Iris pigment epithelial cell (primary cell): ENCODE measurements around the gene CDC42SE1.
A peak's percentile ranks its signal among the peaks of the same experiment; 100 is the strongest.

Source experiments
- DNase-seq: peaks from one replicate; pipeline ENCODE4 v3.0.0-alpha.2; 2011; ENCODE audit warnings: low read depth

The CDC42SE1 gene, protein sequence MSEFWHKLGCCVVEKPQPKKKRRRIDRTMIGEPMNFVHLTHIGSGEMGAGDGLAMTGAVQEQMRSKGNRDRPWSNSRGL

DNA sequence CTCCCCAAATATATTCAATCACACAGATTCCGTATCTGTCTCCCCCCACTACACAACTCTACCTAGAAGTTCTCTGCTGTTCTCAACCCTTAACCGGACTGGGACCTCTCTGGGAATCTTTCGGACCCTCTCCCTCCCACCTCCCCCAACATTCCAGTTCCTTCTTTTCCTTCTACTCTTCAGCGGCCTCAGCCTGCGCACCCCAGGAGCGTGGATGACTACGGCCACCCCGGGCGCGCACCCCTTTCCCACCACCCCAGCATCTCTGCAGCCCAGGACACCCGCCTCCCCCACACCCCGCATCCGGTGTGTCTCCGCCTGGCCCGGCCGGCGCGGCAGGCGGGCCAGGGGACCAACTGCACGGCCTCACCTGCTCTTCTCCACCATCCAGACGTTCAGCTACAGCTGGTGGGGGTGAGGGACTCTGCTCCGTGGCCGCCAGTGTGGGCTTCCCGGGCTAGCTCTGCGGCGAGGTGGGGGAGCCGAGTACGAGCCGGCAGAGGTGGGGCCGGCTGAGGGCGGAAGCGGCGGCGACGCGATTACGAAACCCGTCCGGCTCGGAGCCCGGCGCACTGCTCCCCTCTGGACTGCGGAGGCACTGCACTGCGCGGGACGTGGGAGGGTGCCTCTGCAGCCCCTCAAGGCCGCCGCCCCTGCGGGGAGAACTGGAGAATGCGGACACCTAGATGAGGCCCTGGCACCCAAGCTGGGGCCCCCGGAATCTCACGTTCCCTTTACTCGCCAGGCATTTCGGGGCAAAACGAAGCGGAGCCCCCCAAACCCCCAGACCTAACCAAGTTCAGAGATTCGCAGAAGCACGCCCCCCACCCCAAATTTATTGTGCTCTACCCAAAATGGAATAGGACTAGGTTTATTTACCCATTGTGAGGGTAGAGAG is at the start of gene CDC42SE1:
Gene CDC42SE1 (minus strand): TSS at position 514 of the 898 bp plus-strand sequence. CDS start 3,892 bp downstream, outside the sequence.
- DNase-seq: peak; percentile 88

DNA sequence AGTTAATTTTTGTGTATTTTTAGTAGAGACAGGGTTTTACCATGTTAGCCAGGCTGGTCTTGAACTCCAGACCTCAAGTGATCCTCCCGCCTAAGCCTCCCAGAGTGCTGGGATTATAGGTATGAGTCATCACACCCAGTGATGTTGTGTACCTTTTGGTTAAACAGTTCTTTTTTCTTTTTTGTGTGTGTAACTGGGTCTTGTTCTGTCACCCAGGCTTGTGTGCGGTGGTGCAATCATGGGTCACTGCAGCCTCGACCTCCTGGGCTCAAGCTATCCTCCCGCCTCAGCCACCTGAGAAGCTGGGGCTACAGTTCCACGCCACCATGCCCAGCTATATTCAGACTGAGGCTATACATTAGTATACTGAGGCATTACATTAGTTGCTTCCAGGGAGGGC is 48.9 kb upstream of the CDC42SE1 start:
- peak; percentile 28 for DNase-seq

DNA sequence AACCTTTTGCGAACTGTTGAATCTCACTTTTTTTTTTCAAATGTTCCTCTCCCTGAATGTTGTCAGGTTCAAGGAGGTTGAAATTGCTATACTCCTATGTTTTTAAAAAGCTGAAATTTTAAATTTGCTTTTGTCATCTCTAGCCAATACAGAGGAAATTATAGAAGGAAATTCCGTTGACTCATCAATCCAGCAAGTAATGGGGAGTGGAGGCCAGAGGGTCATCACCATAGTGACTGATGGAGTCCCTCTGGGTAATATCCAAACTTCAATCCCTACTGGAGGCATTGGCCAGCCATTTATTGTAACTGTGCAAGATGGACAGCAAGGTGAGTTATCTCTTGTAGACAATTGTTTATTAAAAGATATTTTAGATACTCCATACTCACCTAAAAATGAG is 47.5 kb upstream of the CDC42SE1 start:
- DNase-seq: peak; percentile 57

DNA sequence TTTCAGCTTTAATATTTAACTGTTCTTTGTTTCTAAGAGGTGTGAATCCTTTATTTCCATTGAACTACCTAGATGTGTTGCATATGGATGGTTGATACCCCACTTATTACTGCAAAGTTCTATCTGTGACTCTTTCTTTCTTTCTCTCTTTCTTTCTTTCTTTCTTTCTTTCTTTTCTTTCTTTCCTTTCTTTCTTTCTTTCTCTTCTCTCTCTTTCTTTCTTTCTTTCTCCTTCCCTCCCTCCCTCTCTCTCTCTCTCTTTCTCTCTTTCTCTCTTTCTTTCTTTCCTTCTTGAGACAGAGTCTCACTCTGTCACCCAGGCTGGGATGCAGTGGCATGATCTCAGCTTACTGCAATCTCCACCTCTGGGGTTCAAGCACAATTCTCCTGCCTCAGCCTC is 45.2 kb upstream of the CDC42SE1 start:
- no peak for DNase-seq

DNA sequence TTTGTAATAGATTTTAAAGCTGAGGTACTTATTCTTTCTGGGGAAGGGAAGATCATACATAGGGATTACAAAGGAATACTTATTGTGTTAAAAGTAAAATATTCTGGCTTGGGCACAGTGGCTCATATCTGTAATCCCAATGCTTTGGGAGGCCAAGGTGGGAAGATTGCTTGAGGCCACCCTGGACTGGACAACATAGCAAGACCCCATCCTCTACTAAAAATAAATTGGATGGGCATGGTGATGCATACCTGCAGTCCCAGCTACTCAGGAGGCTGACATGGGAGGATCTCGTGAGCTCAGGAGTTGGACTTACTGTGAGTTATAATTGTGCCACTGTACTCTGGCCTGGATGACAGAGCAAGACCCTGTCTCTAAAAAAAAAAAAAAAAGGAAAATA is 38.7 kb upstream of the CDC42SE1 start:
- DNase-seq: no peak

DNA sequence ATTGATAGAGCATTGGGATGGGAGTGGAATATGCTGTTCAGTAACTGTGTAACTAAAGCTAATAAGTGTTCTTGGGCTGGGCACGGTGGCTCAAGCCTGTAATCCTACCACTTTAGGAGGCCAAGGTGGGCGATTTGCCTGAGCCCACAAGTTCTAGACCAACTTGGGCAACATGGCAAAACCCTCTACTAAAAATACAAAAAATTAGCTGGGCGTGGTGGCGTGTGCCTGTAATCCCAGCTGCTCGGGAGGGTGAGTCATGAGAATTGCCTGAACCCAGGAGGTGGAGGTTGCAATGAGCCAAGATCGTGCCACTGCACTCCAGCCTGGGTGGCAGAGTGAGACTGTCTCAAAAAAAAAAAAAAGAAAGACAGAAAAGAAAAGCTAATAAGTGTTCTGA is 38.0 kb upstream of the CDC42SE1 start:
- peak; percentile 22 for DNase-seq

DNA sequence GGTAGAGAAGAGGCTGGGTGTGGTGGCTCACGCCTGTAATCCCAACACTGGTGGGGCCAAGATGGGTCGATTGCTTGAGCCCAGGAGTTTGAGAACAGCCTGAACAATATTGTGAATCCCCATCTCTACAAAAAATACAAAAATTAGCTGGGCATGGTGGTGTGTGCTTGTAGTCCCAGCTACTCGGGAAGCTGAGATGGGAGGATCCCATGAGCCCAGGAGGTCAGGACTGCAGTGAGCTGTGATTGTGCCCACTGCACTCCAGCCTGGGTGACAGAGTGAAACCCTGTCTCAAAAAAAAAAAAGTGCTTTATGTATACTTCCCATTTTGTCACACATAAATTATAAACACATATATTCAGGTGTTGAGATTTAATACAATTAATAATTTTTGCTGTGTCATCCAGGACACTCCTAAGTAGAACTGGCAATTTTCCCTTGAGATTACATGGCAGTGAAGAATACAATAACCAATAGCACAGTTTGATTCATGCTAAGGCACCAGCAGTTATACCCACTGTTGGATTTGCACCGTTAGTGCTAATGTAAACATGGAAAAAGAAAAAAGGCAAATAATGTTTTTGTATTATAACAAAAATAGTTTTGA is 26.6 kb upstream of the CDC42SE1 start:
- no peak for DNase-seq

DNA sequence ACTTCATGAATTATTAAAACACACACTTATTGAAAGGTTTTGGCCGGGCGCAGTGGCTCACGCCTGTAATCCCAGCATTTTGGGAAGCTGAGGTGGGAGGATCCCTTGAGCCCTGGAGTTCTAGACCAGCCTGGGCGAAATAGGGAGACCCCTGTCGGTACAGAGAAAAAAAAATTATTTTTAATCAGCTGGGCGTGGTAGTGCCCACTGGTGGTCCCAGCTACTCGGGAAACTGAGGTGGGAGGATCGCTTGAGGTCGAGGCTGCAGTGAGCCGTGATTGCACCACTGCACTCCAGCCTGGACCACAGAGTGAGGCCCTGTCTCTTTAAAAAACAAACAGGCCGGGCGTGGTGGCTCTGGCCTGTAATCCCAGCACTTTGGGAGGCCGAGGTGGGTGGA is 12.8 kb upstream of the CDC42SE1 start:
- DNase-seq: no peak

DNA sequence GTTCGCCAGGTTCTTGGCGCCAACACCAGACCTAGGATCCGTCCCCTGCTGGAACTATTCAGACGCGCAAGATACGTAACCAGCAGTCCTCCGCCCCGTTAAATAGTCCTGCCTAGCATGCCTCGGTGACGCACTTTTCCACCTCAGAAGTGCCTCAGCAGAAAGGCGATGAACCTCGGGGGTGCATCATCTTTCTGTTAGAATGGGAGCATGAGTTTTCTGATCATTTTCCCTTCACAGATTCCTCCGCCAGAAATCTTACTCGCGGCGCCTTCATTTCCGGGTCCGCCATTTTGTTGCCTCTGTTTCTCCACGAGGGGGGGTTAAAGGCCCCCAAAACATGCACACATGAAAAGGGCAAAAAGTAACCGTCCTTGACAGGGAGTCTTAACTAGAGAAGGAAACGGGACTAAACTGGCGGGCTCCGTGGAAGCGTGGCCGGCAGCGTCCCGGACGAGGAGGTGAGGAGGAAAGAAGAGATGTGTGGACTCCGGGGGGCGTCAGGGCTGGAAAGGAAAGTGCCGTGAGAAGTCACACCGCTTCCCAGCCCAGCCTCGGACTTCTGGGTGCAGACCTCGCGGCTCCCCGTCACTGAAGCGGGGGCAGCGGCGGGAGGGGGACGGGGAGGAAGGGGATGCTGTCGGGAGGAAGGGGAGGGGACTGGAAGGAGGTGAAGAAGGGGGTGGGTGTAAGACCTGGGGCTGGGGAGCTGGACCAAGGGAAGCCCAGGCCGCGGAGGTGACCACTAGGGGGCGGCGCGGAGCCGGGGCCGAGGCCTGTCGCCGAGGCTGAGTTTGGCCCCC is 11.3 kb upstream of the CDC42SE1 start, which contains the start of gene GABPB2:
Gene GABPB2 (plus strand): TSS at position 288 of the 803 bp plus-strand sequence. CDS start 17,429 bp downstream, outside the sequence.
- peak; percentile 99 for DNase-seq

DNA sequence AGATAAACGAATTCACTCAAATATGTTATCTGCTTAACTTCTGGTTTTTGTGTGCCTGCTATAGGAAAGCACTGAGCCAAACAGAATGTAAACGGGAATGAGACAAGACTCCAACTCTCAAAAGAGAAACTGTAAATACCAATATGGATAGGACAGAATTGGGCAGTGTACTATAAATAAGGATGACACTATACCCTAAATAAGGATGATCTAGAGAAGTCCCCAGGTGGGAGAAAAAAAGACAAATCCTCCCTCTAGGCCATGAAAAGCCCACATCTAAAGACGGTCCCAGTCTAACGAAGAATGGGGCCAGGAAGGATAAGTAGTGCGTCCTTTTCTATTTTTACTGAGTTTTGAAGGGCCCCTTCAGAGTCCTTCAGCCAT is 9.7 kb upstream of the CDC42SE1 start:
- no peak for DNase-seq

DNA sequence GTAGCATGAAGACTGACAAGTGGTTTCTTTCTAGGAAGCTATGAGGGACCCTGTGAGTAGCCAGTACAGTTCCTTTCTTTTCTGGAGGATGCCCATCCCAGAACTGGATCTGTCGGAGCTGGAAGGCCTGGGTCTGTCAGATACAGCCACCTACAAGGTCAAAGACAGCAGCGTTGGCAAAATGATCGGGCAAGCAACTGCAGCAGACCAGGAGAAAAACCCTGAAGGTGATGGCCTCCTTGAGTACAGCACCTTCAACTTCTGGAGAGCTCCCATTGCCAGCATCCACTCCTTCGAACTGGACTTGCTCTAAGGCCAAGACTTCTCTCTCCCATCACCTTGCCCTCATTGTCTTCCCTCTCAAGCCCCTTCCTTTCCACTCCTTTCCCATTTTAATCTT is 7.8 kb upstream of the CDC42SE1 start:
- no peak for DNase-seq

DNA sequence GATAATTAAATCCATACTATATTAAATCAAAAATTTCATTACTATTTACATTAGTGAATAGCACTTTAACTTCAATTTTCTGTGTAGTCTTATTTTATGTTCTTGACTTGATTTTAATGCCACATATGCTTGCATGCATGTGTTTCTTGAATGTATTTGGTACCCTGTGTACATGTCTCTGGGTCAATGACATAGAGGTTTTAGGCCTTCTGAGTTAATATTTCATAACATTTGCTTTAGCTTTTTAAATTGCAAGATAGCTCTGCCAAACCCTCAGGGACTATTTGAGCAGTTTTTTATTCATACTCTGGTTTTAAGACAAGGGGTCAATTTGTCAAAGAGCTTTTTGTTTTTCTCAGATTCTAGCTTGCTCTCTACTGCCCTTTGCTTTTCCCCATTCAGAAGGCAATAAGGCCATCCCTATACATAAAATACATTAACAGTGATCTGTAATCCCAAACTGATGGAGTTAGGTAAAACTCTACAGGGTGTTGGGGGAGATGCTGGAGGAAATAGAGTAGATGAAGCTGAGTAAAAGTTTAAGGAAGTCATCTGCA is 5.7 kb upstream of the CDC42SE1 start:
- no peak for DNase-seq

DNA sequence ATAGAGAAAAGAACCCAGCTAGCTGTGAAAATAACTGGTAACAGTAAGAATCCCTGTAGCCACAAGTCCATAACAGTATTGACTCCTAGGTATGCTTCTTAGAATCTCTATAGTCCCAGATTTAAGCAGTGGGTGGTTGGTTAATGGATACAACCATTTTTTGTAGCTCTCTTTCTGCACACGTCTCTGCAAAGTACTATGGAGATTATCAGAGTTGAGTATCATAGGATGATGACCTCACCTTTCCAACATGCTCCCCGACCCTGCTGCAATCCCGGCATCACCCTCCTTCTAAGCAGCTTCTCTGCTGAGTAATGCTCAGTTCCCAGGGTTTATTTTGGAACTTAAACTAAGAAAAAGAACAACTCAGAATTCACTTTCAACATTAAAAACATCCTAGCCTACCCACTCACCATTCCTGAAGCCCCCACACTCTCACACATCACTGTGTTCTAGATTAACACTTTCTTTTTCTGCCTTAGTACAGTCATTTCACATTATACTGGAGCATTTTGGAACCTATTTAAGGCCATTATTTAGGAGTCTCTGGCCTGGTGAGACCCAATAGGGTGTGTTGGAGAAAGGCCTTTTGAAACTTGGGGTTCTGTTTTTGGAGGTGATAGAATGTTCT is 3.4 kb upstream of the CDC42SE1 start:
- DNase-seq: peak; percentile 96

DNA sequence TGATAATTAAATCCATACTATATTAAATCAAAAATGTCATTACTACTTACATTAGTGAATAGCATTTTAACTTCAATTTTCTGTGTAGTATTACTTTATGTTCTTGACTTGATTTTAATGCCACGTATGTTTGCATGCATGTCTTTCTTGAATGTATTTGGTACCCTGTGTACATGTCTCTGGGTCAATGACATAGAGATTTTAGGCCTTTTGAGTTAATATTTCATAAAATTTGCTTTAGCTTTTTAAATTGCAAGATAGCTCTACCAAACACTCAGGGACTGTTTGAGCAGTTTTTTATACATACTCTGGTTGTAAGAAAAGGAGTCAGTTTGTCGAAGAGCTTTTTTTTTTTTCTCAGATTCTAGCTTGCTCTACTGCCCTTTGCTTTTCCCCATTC is 2.3 kb upstream of the CDC42SE1 start:
- no peak for DNase-seq

DNA sequence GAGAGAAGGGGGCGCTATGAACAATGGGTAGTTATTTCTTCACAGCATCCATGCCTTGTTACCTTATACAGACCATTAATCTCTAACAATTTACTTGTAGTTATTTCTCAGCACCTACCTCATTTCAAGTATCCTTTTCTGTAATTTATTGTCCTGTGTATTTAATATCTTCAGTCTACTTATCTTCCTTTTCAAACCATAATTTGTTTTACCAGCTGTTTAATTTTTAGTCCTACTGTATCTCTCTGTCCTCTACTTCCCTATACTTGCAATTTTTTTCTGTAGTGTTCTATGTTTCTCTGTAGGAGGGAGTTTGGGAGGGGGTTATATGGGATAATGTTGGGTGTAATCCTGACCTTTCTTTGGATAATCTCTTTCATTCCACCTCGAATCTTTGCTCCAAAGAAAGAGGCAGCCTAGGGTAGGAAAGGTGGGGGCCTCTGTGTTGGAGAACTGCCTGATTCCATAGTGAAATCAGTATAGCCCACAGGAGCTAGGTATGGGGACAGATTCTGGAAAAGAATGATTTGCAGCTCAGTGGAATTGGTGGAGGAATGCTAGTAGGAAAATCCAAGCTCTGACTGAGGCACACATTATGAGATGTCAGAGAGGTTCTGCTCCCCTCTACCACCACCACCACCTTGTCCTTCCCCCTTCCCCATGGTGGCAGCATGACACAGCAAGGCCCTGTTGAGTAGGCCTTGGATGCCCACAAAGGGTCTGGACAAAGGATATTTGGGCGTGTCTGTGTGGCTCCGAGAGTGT is 1.4 kb upstream of the CDC42SE1 start:
- DNase-seq: no peak

DNA sequence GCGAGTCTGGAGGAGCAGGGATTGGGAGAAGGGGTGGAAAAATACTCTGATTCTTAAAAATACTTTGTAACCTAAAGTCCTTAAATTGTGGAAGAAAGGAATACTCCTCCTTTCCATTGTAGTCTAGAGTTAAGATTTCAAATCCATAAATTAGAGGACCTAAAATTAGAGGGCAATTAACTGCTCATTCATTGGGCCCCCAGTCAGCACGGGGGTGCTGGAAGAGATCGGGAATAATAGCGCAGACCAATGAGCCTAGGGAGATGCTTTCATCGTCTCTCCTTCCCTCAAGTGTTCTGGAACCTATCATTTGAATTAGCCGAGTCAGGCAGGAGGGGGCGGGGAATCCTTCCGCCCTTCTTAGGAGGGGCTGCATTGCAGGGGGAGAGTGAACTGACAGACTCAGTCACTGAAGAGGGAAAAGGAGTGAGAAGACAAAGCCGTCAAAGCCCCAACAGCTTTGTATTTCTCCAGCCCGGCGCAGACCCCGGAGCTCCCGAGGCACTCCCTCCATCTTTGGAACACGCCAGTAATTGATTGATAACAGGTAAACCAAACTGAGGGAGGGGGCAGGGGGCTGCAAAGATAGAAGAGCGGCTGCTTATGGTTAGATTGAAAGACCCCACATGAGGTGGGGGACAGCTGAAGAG is 710 bp upstream of the CDC42SE1 start, which contains the start of gene MLLT11:
Gene MLLT11 (plus strand): TSS at position 391 of the 650 bp plus-strand sequence. CDS start 6,828 bp downstream, outside the sequence.
- peak; percentile 80 for DNase-seq

DNA sequence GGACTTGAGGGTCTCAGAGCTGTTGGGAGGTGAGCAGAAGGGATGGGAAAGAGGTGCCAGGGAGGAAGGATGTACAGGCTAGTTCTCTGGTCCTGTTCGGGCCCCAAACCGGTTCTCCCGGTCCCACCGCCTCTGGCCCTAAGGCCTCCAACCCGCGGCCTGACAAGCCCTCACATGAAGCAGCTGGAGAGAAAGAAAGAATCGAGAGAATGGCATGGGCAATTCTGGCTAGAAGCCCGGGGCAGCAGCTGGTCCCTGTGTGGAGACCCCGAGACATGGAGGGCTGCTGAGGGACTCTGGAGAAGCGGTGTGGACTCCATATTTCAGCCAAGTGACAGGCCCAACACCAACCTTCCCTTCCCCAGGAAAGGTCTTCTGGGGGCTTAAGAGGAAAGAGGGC is 730 bp downstream of the CDC42SE1 start:
- DNase-seq: no peak

DNA sequence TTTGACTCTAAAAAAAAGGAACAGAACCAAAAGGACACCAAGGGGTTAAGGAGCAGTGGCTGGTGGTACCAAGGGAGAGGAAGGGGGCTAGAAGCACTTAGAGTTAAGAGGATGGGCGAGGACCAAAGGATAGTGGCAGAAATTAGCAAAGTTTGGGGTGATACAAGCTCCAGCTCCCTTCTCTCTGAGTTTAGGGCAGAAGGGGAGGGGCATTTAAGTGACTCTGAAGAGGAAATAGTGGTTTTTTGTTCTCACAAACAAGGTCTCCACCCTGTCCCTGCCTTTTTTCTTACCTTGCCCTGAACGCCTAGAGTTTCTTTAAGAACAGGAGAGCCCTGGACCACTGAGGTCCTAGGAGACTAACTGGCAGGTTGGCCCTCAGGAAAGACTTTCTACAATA is 3.3 kb downstream of the CDC42SE1 start:
- no peak for DNase-seq

DNA sequence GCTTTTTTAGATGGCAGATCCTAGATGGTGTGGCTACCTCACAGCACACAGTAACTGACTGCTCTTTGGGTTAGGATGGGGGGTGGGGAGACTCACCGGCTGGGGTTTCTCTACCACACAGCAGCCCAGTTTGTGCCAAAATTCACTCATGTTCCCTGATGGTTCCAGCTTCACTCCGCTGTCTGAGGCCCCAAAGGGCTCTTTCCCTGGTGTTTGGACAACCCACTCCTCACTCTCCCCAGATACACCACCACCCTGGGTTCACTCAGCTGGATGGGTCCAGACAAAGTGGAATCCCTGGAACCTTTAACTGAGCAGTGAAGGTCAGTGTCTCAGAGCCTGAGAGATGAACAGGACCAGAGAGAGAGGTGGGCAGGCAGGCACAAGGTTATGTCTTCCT is 3.8 kb downstream of the CDC42SE1 start:
- DNase-seq: no peak

DNA sequence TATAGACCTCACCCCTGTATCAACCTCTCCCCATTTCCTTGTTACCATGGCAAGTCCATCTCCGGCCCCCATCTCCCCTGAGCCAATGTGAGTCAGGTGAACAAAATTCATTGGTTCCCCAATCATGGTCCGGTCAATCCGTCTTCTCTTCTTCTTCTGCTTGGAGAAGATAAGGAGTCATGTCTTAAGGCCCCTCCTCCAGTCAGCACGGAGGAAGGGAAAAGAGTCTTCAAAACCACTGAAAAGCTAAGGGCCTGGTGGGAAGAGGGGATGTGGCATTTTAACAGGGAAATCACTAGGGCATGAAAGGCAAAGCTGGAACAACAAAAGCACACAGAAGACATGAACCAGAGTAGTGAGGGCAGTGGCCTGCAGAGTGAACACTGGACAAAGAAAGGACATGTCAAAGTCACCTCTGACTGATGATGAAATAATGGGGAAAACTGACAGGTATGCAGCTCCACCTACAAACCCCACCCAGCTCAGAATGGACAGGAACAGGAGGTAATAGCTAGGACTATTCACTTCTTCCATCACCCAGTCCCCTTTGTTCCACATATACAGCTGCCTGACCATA is 4.4 kb downstream of the CDC42SE1 start:
- no peak for DNase-seq
